Ovary (tissue), 9 donors: Measurements from ENCODE around the gene MAP3K10. TPM values are rescaled to one million over a fixed set of nuclear protein-coding genes. Genes with fewer than 3 reads are reported as not detected.

Source experiments
- DNase-seq, 5 donors: peaks; one replicate each; pipeline ENCODE4 v3.0.0-alpha.2; 2019 to 2020
- H3K27ac ChIP-seq, 2 donors: fragments of 200-600 bp; one replicate each; pipeline versions ENCODE4 v1.5.1 to v1.8.0; 2019 to 2022
- H3K27me3 ChIP-seq: fragments of 200-600 bp; one replicate; pipeline ENCODE4 v1.8.0; 2022
- H3K36me3 ChIP-seq: fragments of 200-600 bp; sonication (generic); one replicate; pipeline ENCODE4 v1.5.1; 2019
- H3K4me1 ChIP-seq: one replicate; pipeline ENCODE4 v1.8.1; 2013; ENCODE audit warnings: mild to moderate bottlenecking, moderate library complexity; ENCODE audit not compliant: insufficient read depth
- H3K4me3 ChIP-seq: fragments of 200-600 bp; sonication (generic); one replicate; pipeline ENCODE4 v1.5.1; 2017
- H3K9me3 ChIP-seq, 2 donors: fragments of 200-600 bp in 1 of 2; sonication (generic) in 1 of 2; one replicate each; pipeline versions ENCODE4 v1.5.1 to v1.8.1; 2013 to 2019; ENCODE audit warnings: mild to moderate bottlenecking in 1 of 2, moderate library complexity in 1 of 2
- CTCF ChIP-seq, 3 donors: fragments of 450-650 bp in 2 of 3; fragments of 200-600 bp in 1 of 3; IDR thresholded peaks; one replicate each; pipeline versions ENCODE4 v1.5.1 to v1.8.0; 2016 to 2022; ENCODE audit warnings: antibody characterized with exemption in 3 of 3, mild to moderate bottlenecking in 1 of 3
- EP300 ChIP-seq: sonication (generic); formaldehyde crosslinking; IDR thresholded peaks from one replicate; pipeline ENCODE4 v1.6.1; 2017; ENCODE audit warnings: antibody characterized with exemption
- POLR2A ChIP-seq: fragments of 450-650 bp; IDR thresholded peaks from one replicate; pipeline ENCODE4 v1.6.1; 2017; ENCODE audit warnings: antibody characterized with exemption, mild to moderate bottlenecking, moderate library complexity
- WGBS, 3 donors: extraction: QIAGEN DNeasy Blood & Tissue Kit in 1 of 3; methylation state at CpG; one replicate each; pipeline versions ENCODE4 v1.1.5 to v1.1.7; 2013 to 2017; 5-methylcytosine and 5-hydroxymethylcytosine counted together
- intact Hi-C, 4 donors: fragments of 100-400 bp; cut with DNase I; formaldehyde crosslinking; loops; one replicate each; pipeline versions ENCODE4 v1.11.0 to v1.15.1; 2022 to 2023
- polyA plus RNA-seq, 2 donors: library from polyadenylated mRNA; stranded (reverse); fragments of 200-250 nt in 1 of 2; fragments of 350-450 nt in 1 of 2; fragmentation: Illumina TruSeq in 1 of 2; extraction: RNeasy Lipid Tissue Mini Kit (QIAGEN cat#74804) in 1 of 2; gene quantifications; one replicate each; pipeline ENCODE4 v1.2.3, GENCODE V29; 2013 to 2014
- total RNA-seq, 7 donors: library from RNA; depleted of rRNA in 2 of 7; stranded (reverse); fragments of >200 nt in 2 of 7; fragmentation: NEBNext Ultra II Directional in 3 of 7; extraction: Animal tissue kit (Norgen Biotek cat#: 25700) in 3 of 7; gene quantifications; one replicate each; pipeline versions ENCODE4 v1.1.0 to v1.2.4, GENCODE V29; 2016 to 2023
- donor health status: DM: no; HTN: no; CAD: no; lungs with moderate emphysema.
- donor health status: DM: no; HTN: no; CAD: no.
- donor health status: Bipolar disorder and iron deficiency.
- donor health status: DM: yes; HTN: yes; CAD: no.
- donor health status: DM: no; HTN: no; CAD: no.
- donor health status: DM: yes; HTN: yes; CAD: no.

The MAP3K10 gene
- total and polyA plus RNA-seq, 9 donors: 1.2 to 26.2 (median 14.6) TPM

GRCh38 chr19:40232949-40233810 lies 42.0 kb downstream of the MAP3K10 start:
- WGBS, 3 donors: 88 to 90% (median 89%) methylated on average over 20 to 25 of the region's 25 CpGs

GRCh38 chr19:40233811-40234389 lies 42.7 kb downstream of the MAP3K10 start:
- Histone ChIP-seq H3K27me3 (no peaks in the 10 kb centered on the region), H3K4me3 (no peak overlapping the region), H3K27ac (no peak overlapping the region), H3K36me3 (no peaks in the 10 kb centered on the region), H3K9me3 (no peaks in the 10 kb centered on the region), H3K4me1 (no peaks in the 10 kb centered on the region)
- intact Hi-C loops: no loop called here
- peak in 1 of 5 donors; percentile 18 for DNase-seq
- no peak for TF ChIP-seq POLR2A
- TF ChIP-seq CTCF (IDR thresholded peaks at IDR 0.05): no peak
- no peak for TF ChIP-seq EP300
- WGBS, 3 donors: 88 to 91% (median 90%) methylated on average over 20 of the region's 20 CpGs

More at GRCh38 chr19:40232949-40233810, 42.0 kb downstream of the MAP3K10 start:
- Histone ChIP-seq H3K36me3 (no peaks in the 10 kb centered on the region), H3K27ac (no peak overlapping the region), H3K27me3 (no peaks in the 10 kb centered on the region), H3K9me3 (no peaks in the 10 kb centered on the region), H3K4me1 (no peaks in the 10 kb centered on the region), H3K4me3 (no peak overlapping the region)
- no peak for TF ChIP-seq CTCF (IDR thresholded peaks at IDR 0.05)
- no peak for TF ChIP-seq EP300
- TF ChIP-seq POLR2A: no peak
- intact Hi-C loops: no loop called here
- DNase-seq: no peak

- Histone ChIP-seq H3K4me3 (no peak overlapping the region), H3K9me3 (no peaks in the 10 kb centered on the region), H3K36me3 (no peaks in the 10 kb centered on the region), H3K27ac (no peak overlapping the region), H3K4me1 (no peaks in the 10 kb centered on the region), H3K27me3 (no peaks in the 10 kb centered on the region)
- DNase-seq: peak in 1 of 5 donors; percentile 15
- TF ChIP-seq EP300 (no peak), POLR2A (no peak), CTCF (IDR thresholded peaks at IDR 0.05) (no peak)
- WGBS, 3 donors: 82 to 88% (median 84%) methylated on average over 22 of the region's 22 CpGs
- intact Hi-C loops: loop anchor here in 1 of 4 donors (5.0 kb wide), 1 partner anchor 42 kb away; the partner anchor contains the start of gene MAP3K10
Measured at GRCh38 chr19:40234429-40235237, 43.4 kb downstream of the MAP3K10 start.
